ENCODE data around the gene TACC3.

DNA sequence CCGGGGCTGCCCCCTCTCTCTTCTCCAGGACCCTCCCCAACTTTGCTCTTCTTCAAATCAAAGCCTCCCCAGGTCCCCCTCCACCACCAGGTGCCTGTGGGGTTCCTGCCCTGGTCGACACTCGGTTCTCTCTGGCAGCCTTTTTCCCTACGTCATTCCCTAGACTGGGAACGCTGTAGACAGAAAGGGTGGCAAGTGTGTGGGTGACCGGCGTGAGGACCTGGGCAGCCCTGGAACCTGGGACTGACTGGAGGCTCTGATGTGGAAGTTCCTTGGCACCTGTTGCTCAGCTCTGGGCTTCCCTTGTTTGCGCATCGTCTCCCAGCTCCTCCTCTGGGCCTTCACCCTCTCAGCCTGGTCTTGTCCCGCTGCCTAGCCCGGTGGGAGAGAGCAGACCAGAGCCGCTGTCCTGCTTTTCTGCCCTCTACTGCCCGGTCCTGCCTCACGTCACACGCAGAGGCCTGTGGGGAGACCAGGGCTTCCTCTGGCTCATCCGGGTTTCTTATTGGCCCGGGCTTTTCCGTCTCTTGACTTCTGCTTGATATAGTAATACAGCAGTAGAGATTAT is 1.3 kb downstream of the TACC3 start:
- TF ChIP-seq, protein P1, sequence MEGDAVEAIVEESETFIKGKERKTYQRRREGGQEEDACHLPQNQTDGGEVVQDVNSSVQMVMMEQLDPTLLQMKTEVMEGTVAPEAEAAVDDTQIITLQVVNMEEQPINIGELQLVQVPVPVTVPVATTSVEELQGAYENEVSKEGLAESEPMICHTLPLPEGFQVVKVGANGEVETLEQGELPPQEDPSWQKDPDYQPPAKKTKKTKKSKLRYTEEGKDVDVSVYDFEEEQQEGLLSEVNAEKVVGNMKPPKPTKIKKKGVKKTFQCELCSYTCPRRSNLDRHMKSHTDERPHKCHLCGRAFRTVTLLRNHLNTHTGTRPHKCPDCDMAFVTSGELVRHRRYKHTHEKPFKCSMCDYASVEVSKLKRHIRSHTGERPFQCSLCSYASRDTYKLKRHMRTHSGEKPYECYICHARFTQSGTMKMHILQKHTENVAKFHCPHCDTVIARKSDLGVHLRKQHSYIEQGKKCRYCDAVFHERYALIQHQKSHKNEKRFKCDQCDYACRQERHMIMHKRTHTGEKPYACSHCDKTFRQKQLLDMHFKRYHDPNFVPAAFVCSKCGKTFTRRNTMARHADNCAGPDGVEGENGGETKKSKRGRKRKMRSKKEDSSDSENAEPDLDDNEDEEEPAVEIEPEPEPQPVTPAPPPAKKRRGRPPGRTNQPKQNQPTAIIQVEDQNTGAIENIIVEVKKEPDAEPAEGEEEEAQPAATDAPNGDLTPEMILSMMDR (IDR thresholded peaks at IDR 0.05) = no peak; the same call in 1 of the 2 replicates
- no peak for TF ChIP-seq ZFX (IDR thresholded peaks at IDR 0.05; ENCODE audit: borderline replicate concordance)

Measured in 22Rv1 (cell line).